ENCODE data around the gene PLSCR2.

DNA sequence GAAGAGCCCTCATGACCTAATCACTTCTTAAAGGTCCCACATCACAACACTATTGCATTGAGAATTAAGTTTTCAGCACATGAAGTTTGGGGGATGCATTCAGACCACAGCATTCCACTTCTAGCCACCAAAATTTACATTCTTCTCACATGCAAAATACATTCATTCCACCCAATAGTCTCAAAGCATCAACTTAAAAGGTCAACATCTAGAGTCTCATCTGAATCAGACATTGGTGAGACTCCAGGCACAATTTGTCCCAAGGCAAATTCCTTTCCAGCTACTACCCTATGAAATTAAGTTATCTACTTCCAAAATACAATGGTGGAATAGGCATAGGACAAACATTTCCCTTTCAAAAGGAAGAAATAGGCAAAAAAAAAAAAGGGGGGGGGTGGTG lies 64.9 kb downstream of the PLSCR2 start:
- TF ChIP-seq, protein P1, sequence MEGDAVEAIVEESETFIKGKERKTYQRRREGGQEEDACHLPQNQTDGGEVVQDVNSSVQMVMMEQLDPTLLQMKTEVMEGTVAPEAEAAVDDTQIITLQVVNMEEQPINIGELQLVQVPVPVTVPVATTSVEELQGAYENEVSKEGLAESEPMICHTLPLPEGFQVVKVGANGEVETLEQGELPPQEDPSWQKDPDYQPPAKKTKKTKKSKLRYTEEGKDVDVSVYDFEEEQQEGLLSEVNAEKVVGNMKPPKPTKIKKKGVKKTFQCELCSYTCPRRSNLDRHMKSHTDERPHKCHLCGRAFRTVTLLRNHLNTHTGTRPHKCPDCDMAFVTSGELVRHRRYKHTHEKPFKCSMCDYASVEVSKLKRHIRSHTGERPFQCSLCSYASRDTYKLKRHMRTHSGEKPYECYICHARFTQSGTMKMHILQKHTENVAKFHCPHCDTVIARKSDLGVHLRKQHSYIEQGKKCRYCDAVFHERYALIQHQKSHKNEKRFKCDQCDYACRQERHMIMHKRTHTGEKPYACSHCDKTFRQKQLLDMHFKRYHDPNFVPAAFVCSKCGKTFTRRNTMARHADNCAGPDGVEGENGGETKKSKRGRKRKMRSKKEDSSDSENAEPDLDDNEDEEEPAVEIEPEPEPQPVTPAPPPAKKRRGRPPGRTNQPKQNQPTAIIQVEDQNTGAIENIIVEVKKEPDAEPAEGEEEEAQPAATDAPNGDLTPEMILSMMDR (IDR thresholded peaks at IDR 0.05; ENCODE audit: insufficient read depth, low read length, poor library complexity, severe bottlenecking) = no peak
- TF ChIP-seq EZH2phosphoT487 (conservative IDR thresholded peaks at IDR 0.05; ENCODE audit: low read length) = no peak
